Right atrium auricular region (tissue), 2 donors: ENCODE measurements around the gene PFN1. TPM values are rescaled to one million over a fixed set of nuclear protein-coding genes. Genes with fewer than 3 reads are reported as not detected.
A peak's percentile ranks its signal among the peaks of the same experiment; 100 is the strongest.

ENCODE experiments used
- DNase-seq: peaks from one replicate; pipeline ENCODE4 v3.0.0-alpha.2; 2019; ENCODE audit warnings: low spot score
- H3K27ac ChIP-seq, 2 donors: fragments of 200-600 bp; sonication (generic); 1 replicate in 1 of 2; 2 replicates in 1 of 2; pipeline ENCODE4 v1.5.1; 2016 to 2019
- H3K27me3 ChIP-seq, 2 donors: fragments of 200-600 bp; sonication (generic); one replicate each; pipeline versions ENCODE4 v1.5.1 to v1.6.0; 2017 to 2019
- H3K36me3 ChIP-seq: fragments of 200-600 bp; sonication (generic); one replicate; pipeline ENCODE4 v1.5.1; 2016
- H3K4me1 ChIP-seq, 2 donors: fragments of 200-600 bp; sonication (generic); one replicate each; pipeline versions ENCODE4 v1.5.1 to v1.6.0; 2017 to 2019
- H3K4me3 ChIP-seq, 2 donors: fragments of 200-600 bp; sonication (generic); 1 replicate in 1 of 2; 2 replicates in 1 of 2; pipeline ENCODE4 v1.5.1; 2017 to 2019; ENCODE audit warnings: mild to moderate bottlenecking in 1 of 2, moderate library complexity in 1 of 2
- H3K9me3 ChIP-seq, 2 donors: fragments of 200-600 bp; sonication (generic); one replicate each; pipeline ENCODE4 v1.5.1; 2019
- CTCF ChIP-seq, 2 donors: fragments of 200-600 bp; sonication (generic); IDR thresholded peaks; one replicate each; pipeline ENCODE4 v1.5.1; 2019; ENCODE audit warnings: antibody characterized with exemption in 2 of 2
- total RNA-seq, 2 donors: library from RNA; depleted of rRNA; stranded (reverse); fragments of >200 nt; gene quantifications; one replicate each; pipeline ENCODE4 v1.1.0, GENCODE V29; 2016

PFN1 gene
- total RNA-seq, 2 donors from 2014 or later, result 218 to 425 TPM

GRCh38 chr17:4900231-4901107 lies 47.9 kb downstream of the PFN1 start:
- no peak for DNase-seq
- Histone ChIP-seq H3K9me3 (no peaks in the 10 kb centered on the region), H3K4me1 (peaks cover 0 to 54% of the 10 kb centered on the region in 2 donors), H3K4me3 (peak overlapping the region; percentile 42 to 53), H3K36me3 (peaks cover 23% of the 10 kb centered on the region), H3K27me3 (no peaks in the 10 kb centered on the region), H3K27ac (peak overlapping the region; percentile 82 to 89)
- no peak for TF ChIP-seq CTCF (IDR thresholded peaks at IDR 0.05)

GRCh38 chr17:4899341-4900230 lies 48.7 kb downstream of the PFN1 start, which contains the start of gene C17orf107:
TSS of gene C17orf107 (plus strand) at chr17:4899536. CDS start at chr17:4899763, 227 bp downstream.
- no peaks in the 10 kb centered on the region for H3K9me3 ChIP-seq
- TF ChIP-seq CTCF (IDR thresholded peaks at IDR 0.05), result peak in 1 of 2 donors; percentile 10
- peak within 1 kb of the TSS; percentile 42 to 53 for H3K4me3 ChIP-seq
- peaks cover 0 to 54% of the 10 kb centered on the region in 2 donors for H3K4me1 ChIP-seq
- DNase-seq, result peak; percentile 88
- peak within 1 kb of the TSS; percentile 46 to 82 for H3K27ac ChIP-seq
- H3K27me3 ChIP-seq, result no peaks in the 10 kb centered on the region
- peaks cover 31% of the 10 kb centered on the region for H3K36me3 ChIP-seq

- no peaks in the 10 kb centered on the region for H3K9me3 ChIP-seq
- H3K4me1 ChIP-seq, result peaks cover 0 to 54% of the 10 kb centered on the region in 2 donors
- H3K4me3 ChIP-seq, result peak overlapping the region; percentile 42 to 53
- no peaks in the 10 kb centered on the region for H3K27me3 ChIP-seq
- H3K27ac ChIP-seq, result peak overlapping the region; percentile 46 to 82
- peaks cover 38% of the 10 kb centered on the region for H3K36me3 ChIP-seq
- DNase-seq, result no peak
- no peak for TF ChIP-seq CTCF (IDR thresholded peaks at IDR 0.05)
Measured at GRCh38 chr17:4898927-4899326, 49.4 kb downstream of the PFN1 start.

GRCh38 chr17:4898351-4898750 lies 50.0 kb downstream of the PFN1 start:
- Histone ChIP-seq H3K4me3 (no peak overlapping the region), H3K27ac (no peak overlapping the region), H3K9me3 (no peaks in the 10 kb centered on the region), H3K36me3 (peaks cover 43% of the 10 kb centered on the region), H3K4me1 (peaks cover 0 to 49% of the 10 kb centered on the region in 2 donors), H3K27me3 (no peaks in the 10 kb centered on the region)
- TF ChIP-seq CTCF (IDR thresholded peaks at IDR 0.05), result no peak
- DNase-seq, result no peak

- Histone ChIP-seq H3K4me3 (no peak overlapping the region), H3K36me3 (peaks cover 48% of the 10 kb centered on the region), H3K9me3 (no peaks in the 10 kb centered on the region), H3K27ac (no peak overlapping the region), H3K27me3 (no peaks in the 10 kb centered on the region), H3K4me1 (peaks cover 0 to 44% of the 10 kb centered on the region in 2 donors)
- DNase-seq, result no peak
- TF ChIP-seq CTCF (IDR thresholded peaks at IDR 0.05), result no peak
Measured at GRCh38 chr17:4897785-4898184, 50.5 kb downstream of the PFN1 start.
